GM19035 (cell line): ENCODE measurements around the gene NANOS2.

ENCODE experiments used
- ATAC-seq: cut with Tn5 transposase; IDR thresholded peaks from one replicate; pipeline ENCODE4 v1.9.1; 2021; ENCODE audit not compliant: unreplicated experiment

Gene NANOS2

GRCh38 chr19:45913874-45914830 is at the start of gene NANOS2:
Gene NANOS2 (minus strand): TSS chr19:45914778. CDS start chr19:45914693, 85 bp downstream.
- no peak for ATAC-seq

DNA sequence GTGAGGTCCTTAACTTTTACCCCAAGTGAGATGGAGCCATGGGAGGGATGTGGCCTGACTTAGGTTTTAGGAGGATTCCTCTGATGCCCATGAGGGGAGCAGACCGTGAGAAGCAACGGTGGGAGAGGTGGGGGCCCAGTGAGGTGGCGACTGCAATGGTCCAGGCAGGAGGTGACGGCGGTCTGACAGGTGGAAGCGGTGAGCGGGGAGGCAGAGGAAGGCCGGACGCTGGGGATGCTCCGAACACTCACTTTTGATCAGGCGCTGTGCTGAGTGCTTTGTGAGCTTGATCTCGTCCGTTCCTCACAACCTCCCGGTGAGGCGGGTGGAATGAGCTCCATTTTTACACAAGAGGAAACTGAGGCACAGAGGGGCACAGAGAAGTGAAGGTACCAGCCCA is 47.4 kb upstream of the NANOS2 start:
- no peak for ATAC-seq

- ATAC-seq: no peak
Observed at GRCh38 chr19:45960595-45961235, 46.1 kb upstream of the NANOS2 start.

- ATAC-seq: no peak
Observed at GRCh38 chr19:45959517-45960025, 45.0 kb upstream of the NANOS2 start.

GRCh38 chr19:45958769-45959516 is 44.4 kb upstream of the NANOS2 start:
- ATAC-seq: no peak

GRCh38 chr19:45958320-45958719 is 43.7 kb upstream of the NANOS2 start:
- no peak for ATAC-seq

- no peak for ATAC-seq
Observed at GRCh38 chr19:45955905-45956608, 41.5 kb upstream of the NANOS2 start.

- no peak for ATAC-seq
Observed at GRCh38 chr19:45954156-45954555, 39.6 kb upstream of the NANOS2 start.

DNA sequence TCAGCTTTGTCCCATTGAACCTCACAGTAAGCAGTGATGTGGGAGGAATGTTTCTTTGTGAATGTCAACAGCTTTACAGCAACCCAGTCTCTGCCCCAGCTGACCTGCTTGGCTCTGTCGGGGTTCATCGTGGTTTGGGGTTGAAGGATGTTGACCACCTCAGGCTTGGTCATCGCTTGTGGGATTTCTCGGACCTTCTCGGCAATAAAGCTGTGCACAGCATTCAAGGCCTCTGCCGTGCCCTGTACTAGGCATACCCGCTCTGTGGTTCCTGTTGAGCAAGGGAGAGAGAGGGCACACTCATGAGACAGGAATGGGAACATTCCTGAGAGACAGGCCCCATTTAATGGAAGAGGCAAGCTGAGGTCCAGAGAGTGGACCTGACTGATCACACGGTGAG is 39.1 kb upstream of the NANOS2 start:
- no peak for ATAC-seq

DNA sequence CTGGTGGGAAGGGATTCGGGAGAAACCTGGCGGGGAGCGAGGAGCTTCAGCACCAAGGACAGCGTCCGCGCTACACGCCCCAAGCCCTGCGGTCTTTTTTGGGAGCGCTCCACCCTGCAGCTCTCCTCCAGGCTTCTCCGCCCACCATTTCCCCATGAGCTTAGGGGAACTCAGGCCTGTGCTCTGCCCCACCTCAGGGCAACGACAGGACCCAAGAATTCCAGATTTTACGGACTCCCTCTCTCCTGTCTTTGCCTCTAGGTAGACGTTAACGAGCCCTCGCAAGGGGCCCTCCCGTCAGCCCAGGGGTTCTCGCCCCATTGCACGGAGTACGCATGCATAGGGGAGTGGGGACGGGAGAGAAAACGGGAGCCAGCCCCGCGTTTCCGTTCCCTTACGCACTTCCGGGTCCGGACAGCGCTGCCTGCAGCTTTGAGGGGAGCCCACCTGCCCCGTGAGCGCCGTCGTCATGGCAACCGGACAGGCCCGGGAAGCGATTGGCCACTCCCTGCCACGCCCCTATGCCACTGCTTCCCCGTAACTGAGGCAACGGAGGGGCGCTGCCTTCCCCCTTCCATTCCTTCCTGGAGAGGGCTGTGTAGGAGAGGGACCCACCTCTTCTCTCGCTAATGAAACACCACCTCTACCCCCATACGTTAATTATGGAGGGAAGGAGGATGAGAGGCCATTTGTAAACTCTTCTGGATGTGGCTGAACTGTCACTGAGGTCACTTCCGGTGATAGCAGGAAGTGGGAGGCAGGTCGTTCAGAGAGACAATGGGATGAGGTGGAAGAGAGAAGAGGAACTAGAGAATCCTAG is 38.3 kb upstream of the NANOS2 start:
- no peak for ATAC-seq

GRCh38 chr19:45952341-45952685 is 37.7 kb upstream of the NANOS2 start:
- no peak for ATAC-seq

GRCh38 chr19:45947926-45948325 is 33.3 kb upstream of the NANOS2 start:
- no peak for ATAC-seq

DNA sequence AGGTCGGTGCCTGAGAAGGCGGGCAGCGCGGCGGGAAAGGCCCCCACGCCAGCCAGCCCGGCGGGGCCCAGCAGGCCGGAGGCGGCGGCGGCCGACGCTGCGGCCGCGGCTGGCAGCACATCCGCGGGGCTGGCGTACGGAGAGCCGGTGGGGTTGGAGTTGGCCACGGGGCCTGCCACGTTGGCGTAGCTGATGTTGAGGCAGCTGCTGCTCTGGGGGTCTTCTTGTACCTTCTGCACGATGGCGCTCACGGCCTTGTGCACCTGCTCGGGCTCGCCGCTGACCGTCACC is 25.9 kb upstream of the NANOS2 start:
- ATAC-seq: no peak

GRCh38 chr19:45939792-45940514 is 25.4 kb upstream of the NANOS2 start:
- ATAC-seq: no peak

GRCh38 chr19:45938733-45939319 is 24.2 kb upstream of the NANOS2 start:
- ATAC-seq: no peak

DNA sequence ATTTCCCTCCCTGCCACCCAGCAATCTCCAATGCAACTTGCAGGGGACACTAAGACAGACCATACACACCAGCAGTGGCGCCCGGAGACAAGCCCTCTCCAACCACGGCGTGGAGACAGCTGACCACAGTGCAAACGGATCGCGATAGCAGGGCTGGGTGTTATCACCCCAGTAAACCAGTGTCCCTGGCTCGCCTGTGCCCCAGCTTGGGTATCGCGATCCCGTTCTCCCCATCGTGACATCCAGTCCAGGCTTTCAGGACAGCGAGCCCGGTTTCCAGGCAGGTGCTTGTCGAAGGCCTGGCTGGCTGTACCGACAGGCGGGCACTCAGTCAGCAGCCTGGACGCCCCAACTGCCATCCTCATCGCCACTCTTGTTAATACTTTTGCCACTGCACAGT is 20.7 kb upstream of the NANOS2 start:
- ATAC-seq: no peak

GRCh38 chr19:45934551-45935230 is 20.1 kb upstream of the NANOS2 start:
- ATAC-seq: no peak

- no peak for ATAC-seq
Observed at GRCh38 chr19:45933759-45934158, 19.2 kb upstream of the NANOS2 start.

GRCh38 chr19:45931055-45931454 is 16.5 kb upstream of the NANOS2 start:
- no peak for ATAC-seq
